Effector CD4-positive, alpha-beta T cell (primary cell): ENCODE results near the gene TRIM34.
"Not testable (repeated sequence)": the region's sequence is repeated elsewhere in the genome, so short reads cannot be mapped to it uniquely, and the experiment has no call there.

Experiments used
- DNase-seq: peaks from one replicate; pipeline ENCODE4 v3.0.0-alpha.2; 2020

Gene TRIM34

GRCh38 chr11:5621580-5621979, 3.2 kb upstream of the TRIM34 start:
- no peak for DNase-seq

GRCh38 chr11:5622802-5623201, 2.0 kb upstream of the TRIM34 start:
- no peak for DNase-seq

GRCh38 chr11:5625281-5625680, 480 bp downstream of the TRIM34 start:
- no peak for DNase-seq

GRCh38 chr11:5626196-5626595, 1.4 kb downstream of the TRIM34 start:
- DNase-seq, result no peak

GRCh38 chr11:5631417-5631816, 6.6 kb downstream of the TRIM34 start:
- DNase-seq, result no peak

- no peak for DNase-seq
These were observed 7.3 kb downstream of the TRIM34 start for GRCh38 chr11:5631969-5632635.

GRCh38 chr11:5639953-5640352, 15.2 kb downstream of the TRIM34 start:
- DNase-seq, result no peak

- DNase-seq, result no peak
These were observed 18.8 kb downstream of the TRIM34 start for GRCh38 chr11:5643585-5643984.

- DNase-seq, result no peak
These were observed 21.3 kb downstream of the TRIM34 start for GRCh38 chr11:5646139-5646538.

GRCh38 chr11:5655474-5655873, 30.7 kb downstream of the TRIM34 start:
- no peak for DNase-seq

GRCh38 chr11:5656956-5657355, 32.2 kb downstream of the TRIM34 start:
- not testable (repeated sequence) for DNase-seq

- no peak for DNase-seq
These were observed 33.5 kb downstream of the TRIM34 start for GRCh38 chr11:5658318-5658717.

GRCh38 chr11:5663511-5663910, 38.7 kb downstream of the TRIM34 start:
- no peak for DNase-seq

- DNase-seq, result no peak
These were observed 40.3 kb downstream of the TRIM34 start for GRCh38 chr11:5665051-5665570.

- no peak for DNase-seq
These were observed 41.1 kb downstream of the TRIM34 start for GRCh38 chr11:5665746-5666401.

GRCh38 chr11:5666402-5666793, 41.6 kb downstream of the TRIM34 start:
- no peak for DNase-seq

GRCh38 chr11:5671831-5672230, 47.0 kb downstream of the TRIM34 start:
- DNase-seq, result no peak

- DNase-seq, result no peak
These were observed 49.6 kb downstream of the TRIM34 start for GRCh38 chr11:5674391-5674790.

- DNase-seq, result no peak
These were observed 55.0 kb downstream of the TRIM34 start for GRCh38 chr11:5679811-5680210.

- not testable (repeated sequence) for DNase-seq
These were observed 58.2 kb downstream of the TRIM34 start for GRCh38 chr11:5682890-5683441.

- DNase-seq, result not testable (repeated sequence)
These were observed 58.8 kb downstream of the TRIM34 start for GRCh38 chr11:5683620-5684019.

GRCh38 chr11:5684036-5684645, 59.3 kb downstream of the TRIM34 start:
- no peak for DNase-seq

- DNase-seq, result peak; percentile 70
These were observed 60.0 kb downstream of the TRIM34 start, which contains the start of gene TRIM5 for GRCh38 chr11:5684646-5685362. TSS of gene TRIM5 (minus strand) at chr11:5685074. CDS start at chr11:5680177, 4,897 bp downstream.
